Measurements from ENCODE around the gene PPP6R2.

- TF ChIP-seq CTCF (IDR thresholded peaks at IDR 0.05) (no peak), POLR2A (IDR thresholded peaks at IDR 0.05) (no peak)
Observed at GRCh38 chr22:50489363-50490243, 146.5 kb downstream of the PPP6R2 start.
